GM18519 (cell line): ENCODE data around the gene EEFSEC.

Source experiments
- ATAC-seq: cut with Tn5 transposase; IDR thresholded peaks from one replicate; pipeline ENCODE4 v1.9.1; 2021; ENCODE audit warnings: mild to moderate bottlenecking, moderate library complexity; ENCODE audit not compliant: unreplicated experiment, low FRiP score

Gene EEFSEC

DNA sequence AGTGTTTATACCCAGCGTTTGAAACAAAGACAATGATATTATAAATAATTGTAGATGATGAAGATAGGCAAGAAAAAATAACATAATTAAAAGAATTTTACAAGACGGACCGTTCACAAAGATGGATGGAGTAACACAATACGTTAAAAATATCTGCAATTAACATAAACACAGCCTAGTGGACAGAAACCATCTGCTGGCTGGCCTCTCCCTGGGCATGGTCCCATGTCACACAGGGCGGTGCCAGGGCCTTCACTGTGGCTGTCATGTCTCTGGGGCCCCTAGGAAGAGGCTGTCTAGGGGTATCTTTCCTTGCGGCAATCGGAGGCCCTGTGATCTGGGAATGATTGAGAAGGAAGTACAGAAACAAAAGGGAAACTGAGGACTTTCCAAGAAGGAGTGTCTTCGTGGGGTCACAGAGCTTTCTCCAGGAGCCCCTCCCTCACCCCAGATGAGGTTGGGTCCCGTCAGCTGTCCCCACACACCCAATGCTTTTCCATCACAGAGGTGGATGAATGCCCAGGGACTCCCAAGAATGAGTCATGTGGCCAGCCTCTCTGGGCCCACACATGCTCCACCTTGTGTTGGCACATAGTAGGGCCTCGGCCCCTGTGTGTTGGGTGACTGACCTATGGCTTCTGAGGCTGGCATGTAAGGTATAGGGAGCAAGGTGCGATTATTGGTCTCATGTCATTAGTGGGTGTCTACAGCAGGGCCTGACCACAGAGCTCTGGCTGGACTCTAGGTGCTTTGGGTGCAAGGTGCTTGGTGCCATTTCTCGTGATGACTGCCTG lies 226.3 kb downstream of the EEFSEC start:
- ATAC-seq: no peak

DNA sequence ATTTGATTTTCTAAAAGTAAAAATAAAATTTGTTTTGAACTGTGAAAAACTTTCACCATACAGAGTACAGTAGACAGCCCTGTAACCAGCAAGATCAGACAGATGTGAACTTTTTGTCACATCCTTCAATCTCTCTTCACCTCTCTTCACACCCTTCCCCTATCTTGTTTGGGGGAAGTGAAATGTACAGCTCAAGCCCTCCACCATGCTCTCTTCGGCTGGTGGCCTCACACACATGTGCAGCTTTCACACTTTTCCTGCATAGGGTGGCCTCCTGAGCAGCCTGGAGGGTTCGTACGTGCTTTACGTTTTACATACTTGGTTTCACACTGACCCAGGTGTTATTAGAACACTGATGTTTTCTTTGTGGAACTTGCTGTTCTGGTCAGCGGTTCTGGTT lies 227.0 kb downstream of the EEFSEC start:
- ATAC-seq: no peak

DNA sequence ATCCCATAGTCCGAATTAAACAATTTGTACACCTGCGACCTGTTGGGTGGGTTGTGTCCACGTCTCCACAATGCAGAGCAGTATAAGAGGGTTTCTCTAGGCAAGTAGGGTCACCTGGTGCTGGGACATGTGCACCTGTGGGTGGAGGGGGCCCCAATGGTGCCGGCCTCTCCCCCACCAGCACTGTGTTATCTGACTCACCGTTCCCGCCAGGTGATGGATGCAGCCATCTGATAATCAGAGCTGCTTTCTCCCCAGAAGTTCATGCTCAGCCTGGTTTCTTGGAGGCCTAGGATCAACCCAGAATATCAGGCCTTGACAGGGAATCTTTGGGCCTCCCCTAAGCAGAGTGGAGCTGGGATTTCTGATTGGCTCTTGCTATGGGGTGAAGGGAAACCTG lies 227.4 kb downstream of the EEFSEC start:
- ATAC-seq: no peak

DNA sequence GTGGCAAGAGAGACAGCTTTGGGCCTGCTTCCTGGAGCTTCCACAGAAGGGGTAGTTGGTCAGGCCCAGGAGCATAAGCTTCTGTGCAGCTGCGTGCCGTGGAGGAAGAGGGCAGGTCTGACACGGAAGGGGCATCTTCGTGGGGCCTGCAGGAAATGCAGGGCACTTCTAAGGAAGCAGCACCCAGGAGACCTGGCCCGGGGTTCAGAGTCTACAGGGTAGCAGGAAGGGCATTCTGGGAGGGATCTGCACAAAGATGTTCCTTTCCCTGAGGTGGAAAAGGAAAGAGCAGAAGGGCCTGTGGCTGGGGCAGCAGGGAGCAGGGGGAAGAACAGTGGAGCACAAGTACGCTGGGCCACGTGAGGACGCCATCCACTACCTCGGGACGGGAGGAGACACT lies 228.3 kb downstream of the EEFSEC start:
- ATAC-seq: no peak

DNA sequence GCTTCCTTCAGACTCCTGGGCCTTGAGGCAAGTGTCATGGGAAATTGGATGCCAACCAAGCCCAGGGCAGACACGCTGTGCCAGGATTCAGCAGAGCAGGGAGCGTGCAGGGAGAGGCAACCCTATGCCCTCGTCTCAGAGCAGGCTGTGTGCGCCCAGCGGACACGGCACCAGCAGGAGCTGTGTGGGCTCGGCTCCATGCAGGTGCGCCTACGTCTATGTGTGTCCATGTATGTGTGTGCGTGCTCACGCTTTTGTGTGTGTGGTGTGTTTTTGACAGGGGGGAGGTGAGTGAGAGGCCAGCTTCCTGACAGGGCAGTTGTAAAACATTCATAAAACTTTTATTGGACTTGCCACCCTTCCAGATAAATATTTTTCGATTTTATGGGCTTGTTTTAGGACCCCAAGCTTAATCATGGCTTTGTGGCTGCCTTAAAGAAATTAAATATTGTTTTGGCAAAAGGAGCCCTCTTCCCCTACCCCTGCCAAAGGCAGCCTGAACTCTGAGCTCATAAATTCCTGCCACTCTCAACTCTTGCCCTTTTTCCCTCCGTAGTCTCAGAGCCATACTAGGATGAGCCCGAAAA lies 229.0 kb downstream of the EEFSEC start:
- no peak for ATAC-seq

DNA sequence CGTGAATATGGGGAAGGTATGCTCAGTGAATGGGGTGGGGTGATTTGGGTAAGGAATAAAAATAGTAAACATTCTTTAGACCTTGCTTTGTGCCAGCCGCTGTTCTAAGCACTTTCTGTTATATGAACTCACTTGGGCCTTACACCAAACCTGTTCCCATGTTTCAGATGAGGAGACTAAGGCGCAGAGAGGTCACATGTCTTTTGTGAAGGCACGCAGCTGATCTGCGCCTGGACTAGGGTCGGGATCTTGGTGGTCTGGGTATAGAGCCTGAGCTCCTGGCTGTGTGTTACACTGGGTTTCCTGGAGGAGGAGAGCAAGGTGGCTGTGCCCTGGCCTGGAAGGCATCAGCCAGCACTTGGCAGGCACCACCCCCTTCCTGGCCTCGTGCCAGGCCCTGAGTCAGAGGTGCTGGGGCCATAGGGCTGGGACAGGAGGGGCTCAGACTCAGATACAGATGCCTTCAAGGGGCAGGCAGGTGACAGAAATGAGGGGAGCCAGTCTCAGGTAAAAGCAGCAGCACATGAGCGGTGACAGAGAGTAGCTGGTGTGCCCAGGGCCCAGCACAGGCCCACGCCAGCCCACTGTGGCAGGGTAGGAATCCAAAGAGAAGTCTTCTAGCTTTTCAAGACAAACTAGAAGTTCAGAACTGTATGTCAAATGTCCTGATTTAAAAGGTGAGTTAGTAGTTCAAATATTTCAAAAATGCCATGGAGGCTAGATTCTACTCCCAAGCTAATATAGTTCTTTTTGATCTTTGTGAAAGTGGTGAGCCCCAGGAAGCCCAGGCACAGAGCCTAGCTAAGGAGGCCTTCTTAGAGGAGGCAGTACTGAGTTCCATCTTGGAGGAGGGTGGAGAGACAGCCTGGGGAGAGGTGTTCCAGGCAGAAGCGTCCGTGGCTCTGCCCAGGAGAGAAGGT lies 230.3 kb downstream of the EEFSEC start:
- ATAC-seq: no peak

DNA sequence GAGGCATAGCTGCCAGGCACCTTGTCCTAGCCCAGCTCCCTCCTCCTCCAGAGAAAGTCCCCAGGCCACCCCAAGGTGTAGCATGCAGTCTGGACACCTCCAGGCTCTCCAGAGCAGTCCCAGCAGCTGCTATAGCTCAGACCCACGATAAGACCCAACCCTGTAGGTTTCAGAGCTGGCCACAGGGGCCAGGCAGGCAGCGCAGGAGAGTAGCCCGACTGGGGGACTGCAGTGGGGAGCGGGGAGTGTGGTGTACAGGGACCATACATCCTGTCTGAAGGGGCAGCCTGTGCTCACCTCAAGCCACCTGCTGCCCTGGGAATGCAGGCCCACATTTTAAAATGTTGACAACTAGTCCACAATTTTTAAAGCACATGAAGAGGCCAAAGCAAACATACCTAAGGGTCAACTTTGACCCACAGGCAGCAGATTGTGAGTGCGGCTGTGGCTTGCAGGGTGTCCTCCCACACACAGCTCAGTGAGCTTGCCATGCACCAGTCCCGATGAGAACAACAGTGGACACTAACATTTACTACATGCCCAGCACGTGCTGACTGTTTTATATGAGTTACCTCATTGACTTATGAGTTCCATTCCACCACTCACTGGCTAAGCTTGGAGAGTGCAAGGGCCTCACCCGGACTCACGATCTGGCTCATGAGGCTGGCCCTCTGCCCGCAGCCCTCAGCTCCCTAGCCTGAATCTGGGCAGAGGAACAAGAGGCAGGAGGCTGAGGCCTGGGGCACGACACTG lies 232.0 kb downstream of the EEFSEC start:
- no peak for ATAC-seq

DNA sequence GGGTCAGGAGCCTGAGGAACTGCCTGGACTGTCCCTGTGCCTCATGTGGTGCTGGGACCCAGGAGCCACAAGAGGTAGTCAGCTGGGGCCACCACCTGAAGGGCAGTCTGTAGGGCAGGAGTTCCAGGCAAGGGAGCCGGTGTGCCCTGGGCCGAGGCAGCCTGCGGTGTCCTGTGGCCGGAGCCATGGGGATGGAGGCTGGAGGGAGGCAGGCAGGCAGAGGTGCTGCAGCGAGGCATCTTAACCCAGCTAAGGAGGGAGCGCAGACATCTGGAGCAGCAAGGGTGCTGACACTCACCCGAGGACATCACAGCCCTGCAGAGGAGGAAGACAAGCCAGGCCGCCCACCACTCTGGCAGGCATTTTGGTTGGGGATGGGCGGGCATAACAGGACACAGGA lies 235.7 kb downstream of the EEFSEC start:
- no peak for ATAC-seq

DNA sequence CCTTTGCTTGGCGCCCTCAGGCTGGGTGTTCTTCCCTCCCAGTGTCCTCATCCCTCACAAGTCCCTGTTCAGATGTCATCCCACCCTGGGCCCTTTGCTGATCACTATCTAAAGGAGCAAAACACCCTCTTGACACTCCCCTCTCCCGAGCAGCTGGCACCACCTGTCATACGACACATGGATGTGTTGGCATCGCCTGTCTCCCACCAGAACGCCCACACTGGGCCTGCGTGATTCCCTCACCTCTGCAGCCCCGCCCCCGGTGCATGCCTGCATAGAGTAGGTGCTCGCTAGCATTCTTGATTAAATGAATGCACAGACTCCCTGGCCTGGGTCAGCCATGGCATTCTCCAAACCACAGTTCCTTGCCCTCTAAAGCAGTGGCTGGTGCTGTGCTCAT lies 237.6 kb downstream of the EEFSEC start:
- no peak for ATAC-seq

DNA sequence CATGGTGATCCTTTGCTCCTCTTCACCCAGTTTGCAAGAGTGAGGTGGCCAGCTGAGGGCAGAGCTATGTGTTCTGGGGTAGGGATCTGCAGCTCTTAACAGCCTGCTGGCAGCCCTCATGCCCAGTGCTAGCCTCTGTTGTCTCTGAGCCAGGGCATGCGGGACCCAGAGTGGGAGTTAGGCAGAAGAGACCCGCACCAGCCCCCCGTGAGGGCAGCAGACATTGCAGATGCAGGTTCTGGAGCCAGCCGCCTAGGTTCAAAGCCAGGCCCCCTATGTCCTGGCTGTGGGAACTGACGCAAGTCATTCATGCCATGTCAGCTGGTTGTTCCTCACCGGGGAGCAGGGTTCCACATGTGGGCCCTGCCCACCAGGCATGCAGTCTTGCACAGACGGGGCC lies 238.7 kb downstream of the EEFSEC start:
- no peak for ATAC-seq

DNA sequence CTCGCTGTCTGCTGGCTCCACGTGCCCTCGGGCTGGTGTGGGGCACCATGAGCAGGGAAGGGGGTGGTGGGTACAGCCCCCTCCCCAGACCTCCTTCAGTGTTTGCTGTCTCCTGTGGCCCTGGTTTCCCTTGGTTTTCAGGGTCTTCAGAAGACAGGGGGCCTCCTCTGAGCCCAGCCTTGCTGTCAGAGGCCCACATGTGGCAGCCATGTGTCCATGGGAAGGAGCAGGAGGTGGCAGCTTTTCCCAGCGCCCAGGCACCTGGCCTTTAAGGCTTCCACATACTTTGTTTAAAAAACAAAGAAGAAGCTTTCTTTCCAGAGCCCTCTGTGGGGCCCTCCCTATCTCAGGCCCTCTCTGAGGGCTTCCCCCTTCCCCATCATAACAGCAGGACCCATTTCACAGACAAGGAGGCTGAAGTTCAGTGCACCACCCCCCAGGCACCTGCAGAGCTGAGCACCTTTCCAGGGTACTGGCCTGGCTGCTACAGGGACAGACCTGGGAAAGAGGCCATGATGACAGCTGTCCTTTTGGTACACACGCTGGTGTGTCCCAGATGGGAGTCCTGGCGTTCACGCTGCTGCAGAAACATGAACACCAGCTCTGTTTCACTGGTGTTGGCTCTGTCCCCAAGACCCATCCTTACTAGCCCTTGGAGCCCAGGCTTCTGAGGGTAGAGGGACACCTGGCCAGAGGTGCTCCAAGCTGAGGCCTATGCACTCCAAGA lies 239.7 kb downstream of the EEFSEC start:
- no peak for ATAC-seq

DNA sequence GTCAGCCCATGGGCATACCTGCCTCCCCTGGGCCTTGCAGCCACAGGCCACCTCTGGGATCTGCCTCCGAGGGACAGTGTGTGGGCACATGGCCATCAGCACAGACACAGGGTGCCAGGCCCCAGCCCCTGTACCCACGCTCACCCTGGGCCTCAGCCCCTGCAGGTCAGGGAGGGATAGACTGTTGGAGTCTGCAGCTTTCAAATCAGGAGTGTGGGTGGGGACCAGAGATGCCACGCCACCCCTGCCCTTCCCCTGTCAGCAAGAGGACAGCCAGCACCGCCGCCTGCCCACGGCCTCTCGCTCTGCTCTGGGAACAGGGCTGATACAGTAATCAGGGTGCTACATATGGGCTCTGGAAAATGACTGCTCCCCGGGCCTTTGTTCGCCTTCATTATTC lies 240.8 kb downstream of the EEFSEC start:
- no peak for ATAC-seq

DNA sequence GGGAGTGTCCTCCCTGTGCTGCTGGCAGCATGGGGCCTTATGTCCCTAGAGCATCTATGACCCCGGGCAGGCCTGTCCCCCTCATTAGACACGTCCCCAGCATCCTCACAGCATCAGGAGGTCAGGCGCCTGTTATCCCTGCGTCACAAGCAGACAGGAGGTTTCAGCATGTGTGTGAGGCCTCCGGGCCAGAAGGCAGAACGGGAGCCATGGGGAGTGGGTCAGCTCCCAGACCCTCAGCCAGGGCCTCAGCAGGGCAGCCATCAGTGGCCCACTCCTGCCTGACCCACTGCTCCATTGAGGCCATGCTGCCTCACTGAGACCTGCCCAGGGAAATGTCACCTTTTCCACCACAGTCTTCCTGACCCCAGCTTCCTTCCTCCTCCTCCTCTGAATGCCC lies 241.8 kb downstream of the EEFSEC start:
- ATAC-seq: no peak

DNA sequence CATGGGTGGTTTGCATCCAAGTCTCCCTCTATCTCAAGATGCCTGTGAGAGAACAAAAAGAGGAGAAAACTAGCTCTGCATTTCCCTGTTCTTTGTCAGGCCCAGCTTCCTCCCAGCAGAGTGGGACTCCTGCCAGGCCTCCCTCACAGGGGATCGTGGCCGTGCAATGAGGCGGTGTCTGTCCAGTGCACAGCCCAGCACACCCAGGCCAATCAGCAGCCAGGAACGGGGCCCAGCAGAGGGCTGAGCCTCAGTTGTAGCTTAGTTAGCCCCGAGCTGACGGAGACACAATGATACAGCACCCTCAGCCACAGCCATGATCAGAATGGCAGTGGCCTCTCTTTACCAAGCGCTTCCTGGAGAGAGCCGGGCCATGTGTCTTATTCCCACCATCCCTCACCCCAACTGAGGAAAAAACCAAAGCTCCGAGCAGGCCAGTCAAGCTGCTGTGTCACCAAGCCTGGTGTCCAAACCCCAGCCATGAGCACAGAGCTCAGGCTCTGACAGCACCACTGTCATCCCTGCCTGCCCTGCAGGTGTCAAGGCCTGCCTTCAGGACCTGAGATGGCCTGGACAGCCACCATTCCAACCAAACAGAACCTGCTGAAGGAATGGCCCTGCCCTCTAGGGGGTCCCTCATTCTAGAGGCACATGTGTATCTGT lies 242.3 kb downstream of the EEFSEC start:
- ATAC-seq: no peak

DNA sequence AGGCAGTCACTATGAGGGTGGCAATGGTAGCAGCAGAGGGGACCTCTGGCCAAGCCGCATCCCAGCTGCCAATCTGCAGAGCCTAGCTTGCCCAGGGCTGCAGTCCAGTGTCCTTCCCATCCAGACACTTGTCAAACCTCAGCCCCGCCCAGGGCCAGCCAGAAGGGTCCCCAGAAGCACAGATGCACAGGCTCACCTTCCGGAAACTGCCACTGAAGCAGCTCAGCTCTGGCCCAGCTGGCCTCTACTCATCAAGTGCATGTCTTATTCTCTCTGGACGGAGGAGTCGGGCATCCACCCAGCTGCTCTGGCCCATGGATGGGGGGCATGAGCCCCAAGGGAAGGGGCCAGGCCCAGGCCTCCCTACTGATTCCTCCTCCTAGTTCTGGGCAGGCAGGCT lies 244.2 kb downstream of the EEFSEC start:
- no peak for ATAC-seq

DNA sequence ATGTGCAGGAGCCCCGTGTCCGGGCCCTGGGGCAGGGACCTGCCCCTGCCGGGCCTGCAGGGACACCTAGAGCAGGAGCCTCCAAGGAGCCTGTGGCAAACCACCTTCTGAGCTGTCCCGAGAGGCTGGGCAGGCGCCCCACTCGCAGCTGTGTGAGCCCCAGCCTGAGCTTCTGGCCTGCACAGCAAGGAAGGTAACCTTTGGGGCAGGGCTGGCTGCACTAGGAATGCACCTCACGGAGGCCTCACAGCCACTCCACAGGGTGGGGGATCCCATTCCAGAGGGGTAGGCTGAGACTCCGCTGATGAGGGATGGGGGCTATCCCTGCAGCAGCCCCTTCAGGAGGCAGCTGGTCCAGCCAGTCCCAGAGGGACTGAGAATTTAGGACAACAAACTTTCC lies 245.3 kb downstream of the EEFSEC start:
- no peak for ATAC-seq

DNA sequence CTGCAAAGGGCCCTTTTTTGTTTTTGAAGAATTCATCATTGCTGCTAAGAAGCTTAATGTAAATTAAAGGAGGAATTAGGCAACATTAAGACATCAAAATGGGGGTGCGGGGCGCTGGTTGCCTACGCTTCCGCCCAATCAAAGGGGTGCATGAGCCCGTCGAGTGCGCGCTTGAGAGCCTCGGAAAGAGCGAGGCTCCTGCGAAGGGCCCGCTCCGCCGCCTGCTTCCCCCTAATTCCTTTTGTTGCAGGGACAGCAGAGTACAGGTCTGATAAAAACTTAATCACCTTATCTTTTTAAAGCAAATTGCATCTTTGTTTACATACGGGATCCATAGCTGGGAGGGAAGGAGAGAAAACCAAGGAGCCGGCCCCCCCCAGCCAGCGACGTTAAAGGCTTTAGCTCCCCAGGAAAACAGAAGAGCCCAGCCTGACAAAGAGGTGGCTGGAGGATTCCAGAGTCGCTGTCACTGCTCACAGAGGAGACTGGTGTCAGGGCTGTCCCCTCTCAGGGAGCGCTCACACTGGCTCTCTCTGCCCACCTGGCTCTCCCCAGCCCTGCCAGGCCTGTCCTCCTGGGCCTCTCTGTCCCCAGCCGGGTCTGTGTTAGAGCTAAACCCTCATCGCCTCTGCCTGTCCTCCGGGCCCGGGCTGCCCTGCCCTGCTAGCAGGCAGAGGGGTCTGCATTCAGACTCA lies 246.1 kb downstream of the EEFSEC start:
- ATAC-seq: no peak

DNA sequence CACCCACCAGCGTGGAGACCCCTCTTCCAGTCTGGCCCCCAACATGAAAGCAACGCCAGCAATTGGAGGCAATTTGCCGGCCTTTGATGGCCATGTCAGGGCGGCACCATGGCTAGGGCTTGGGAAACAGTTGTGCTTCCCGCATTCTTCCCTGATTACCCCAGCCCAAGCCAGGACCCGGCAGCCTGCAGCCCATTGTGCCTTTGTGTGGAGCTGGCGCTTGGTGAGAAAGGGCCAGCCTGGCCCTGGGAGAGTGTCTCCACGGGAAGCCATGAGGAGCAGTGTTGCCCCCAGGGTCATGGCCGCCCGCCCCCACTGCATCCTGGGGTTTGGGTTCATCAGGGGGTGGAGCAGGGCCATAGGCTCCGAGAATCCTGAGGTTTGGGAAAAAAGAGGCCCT lies 247.4 kb downstream of the EEFSEC start:
- no peak for ATAC-seq

DNA sequence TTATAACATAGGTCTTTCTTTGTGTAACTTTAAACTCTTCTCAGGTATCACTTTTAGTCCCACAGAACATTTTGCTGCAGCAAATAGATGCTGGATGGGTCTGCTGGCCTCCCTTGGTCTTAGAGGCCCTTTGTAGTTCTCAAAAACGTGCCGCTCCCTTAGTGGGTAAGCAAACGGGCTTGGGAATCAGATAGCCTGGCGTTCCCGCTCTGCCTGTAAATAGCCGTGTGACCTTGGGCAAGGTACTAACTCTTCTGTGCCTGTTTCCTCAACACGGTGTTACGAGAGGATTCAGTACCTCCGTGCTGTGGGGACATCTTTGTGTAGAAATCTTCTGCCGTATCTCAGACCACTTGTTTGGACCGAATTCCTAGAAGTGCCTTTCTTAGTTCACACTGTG lies 249.0 kb downstream of the EEFSEC start:
- ATAC-seq: no peak
